ENCODE data around the gene NEK11.
"Not testable (repeated sequence)": the region's sequence is repeated elsewhere in the genome, so short reads cannot be mapped to it uniquely, and the experiment has no call there.

NEK11 gene

GRCh38 chr3:131304890-131305289, 278.2 kb downstream of the NEK11 start:
- DNase-seq (ENCODE audit: low read depth) = no peak

DNA sequence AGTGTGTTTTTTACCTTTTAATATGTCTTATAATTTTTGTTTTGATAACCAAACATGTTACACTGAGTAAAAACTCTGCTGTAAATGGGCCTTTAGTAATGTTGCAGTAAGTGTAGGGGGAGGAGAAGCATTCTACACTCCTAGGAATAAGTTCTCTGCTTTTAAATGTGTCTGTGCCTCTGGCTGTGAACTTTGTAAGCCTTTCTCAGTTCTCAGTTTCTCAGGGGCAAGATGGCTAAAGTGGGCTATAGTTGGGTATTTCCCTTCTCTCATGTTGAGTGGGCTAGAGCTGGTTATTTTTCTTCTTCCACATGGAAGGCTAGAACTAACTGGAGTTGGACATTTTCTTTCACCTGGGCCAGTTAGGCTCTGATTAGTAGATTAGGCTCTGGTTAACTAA, 279.6 kb downstream of the NEK11 start:
- DNase-seq (ENCODE audit: low read depth) = no peak

GRCh38 chr3:131314318-131314717, 287.6 kb downstream of the NEK11 start:
- DNase-seq (ENCODE audit: low read depth) = no peak

GRCh38 chr3:131315162-131315561, 288.5 kb downstream of the NEK11 start:
- no peak for DNase-seq (ENCODE audit: low read depth)

- DNase-seq (ENCODE audit: low read depth) = no peak
Measured at GRCh38 chr3:131317667-131318066, 291.0 kb downstream of the NEK11 start.

DNA sequence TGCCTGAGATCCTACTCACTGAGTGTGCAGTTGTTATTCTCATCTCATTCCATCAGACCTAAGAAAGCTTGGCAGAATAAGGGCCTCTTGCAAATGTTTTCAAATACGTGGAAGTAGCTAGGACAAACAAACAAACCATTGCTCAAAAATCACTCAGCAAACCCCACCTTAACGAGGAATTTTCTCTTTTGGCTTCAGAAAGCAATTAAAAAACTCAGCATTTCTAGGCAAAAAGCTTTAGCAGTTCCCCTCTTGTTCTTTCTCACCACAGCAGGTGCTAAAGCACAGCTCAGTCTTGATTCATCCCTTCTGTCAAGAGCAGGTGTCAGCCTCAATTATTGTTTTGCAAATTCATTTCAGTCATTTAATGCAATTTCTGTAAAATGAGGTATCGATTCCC, 296.3 kb downstream of the NEK11 start:
- no peak for DNase-seq (ENCODE audit: low read depth)

GRCh38 chr3:131323792-131324191, 297.1 kb downstream of the NEK11 start:
- no peak for DNase-seq (ENCODE audit: low read depth)

- DNase-seq (ENCODE audit: low read depth) = no peak
Measured at GRCh38 chr3:131324923-131325322, 298.2 kb downstream of the NEK11 start.

- no peak for DNase-seq (ENCODE audit: low read depth)
Measured at GRCh38 chr3:131326307-131326706, 299.6 kb downstream of the NEK11 start.

GRCh38 chr3:131328721-131329120, 302.0 kb downstream of the NEK11 start:
- no peak for DNase-seq (ENCODE audit: low read depth)

- no peak for DNase-seq (ENCODE audit: low read depth)
Measured at GRCh38 chr3:131329774-131330173, 303.1 kb downstream of the NEK11 start.

DNA sequence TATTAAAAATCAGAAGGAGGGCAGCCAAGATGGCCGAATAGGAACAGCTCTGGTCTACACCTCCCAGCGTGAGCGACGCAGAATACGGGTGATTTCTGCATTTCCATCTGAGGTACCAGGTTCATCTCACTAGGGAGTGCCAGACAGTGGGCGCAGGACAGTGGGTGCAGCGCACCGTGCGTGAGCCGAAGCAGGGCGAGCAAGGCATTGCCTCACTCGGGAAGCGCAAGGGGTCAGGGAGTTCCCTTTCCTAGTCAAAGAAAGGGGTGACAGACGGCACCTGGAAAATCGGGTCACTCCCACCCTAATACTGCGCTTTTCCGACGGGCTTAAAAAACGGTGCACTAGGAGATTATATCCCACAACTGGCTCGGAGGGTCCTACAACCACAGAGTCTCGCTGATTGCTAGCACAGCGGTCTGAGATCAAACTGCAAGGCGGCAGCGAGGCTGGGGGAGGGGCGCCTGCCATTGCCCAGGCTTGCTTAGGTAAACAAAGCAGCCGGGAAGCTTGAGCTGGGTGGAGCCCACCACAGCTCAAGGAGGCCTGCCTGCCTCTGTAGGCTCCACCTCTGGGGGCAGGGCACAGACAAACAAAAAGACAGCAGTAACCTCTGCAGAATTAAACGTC, 304.9 kb downstream of the NEK11 start:
- DNase-seq (ENCODE audit: low read depth) = not testable (repeated sequence)

DNA sequence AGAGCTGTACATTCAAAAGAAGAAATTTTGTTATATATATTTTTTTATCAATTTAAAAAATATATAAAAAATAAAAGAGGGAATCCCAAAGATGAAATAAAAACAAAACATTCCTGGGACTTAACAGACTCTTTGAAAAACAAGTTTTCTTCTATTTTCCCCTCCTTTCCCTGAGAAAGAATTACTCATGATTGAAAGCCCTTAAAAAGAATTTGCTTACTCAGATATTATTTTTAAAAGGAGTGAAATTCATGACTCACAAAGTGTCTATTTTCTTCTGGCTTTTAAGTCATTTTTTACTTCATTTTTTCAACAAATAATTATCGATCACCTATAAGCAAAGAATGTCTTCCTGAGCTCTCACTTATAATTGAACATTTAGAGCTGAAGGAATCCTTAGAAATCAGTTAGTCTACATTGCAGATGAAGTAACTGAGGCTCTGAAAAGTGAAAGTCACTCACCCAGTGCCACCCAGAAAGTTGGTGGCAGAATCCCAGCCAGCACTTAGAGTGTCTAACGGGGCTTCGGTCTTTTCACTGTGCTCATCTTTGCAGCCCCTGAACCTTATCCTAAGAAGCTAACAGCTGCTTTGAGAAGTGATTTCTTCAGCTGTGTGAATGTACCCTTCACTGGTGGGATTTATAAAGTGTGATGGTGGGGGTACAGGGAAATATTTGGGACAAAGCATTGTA, 312.4 kb downstream of the NEK11 start:
- no peak for DNase-seq (ENCODE audit: low read depth)

DNA sequence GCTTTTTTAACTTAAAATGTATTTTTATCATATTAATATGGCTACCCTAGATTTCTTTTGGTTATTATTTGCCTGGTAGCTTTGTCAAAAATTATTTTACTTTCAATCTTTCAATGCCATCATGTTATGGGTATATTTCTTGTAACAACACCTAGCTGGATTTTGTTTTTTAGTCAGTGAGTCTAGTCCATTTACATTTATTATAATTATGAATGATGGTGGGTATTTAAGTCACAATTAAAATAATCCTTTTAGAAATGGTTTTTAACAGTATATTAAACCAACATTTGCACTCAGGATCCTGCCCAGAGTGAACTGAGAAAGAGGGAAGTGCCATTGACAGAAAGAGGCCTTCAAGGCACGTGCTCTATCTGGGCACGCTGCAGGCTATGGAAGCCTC, 315.1 kb downstream of the NEK11 start:
- DNase-seq (ENCODE audit: low read depth) = no peak

DNA sequence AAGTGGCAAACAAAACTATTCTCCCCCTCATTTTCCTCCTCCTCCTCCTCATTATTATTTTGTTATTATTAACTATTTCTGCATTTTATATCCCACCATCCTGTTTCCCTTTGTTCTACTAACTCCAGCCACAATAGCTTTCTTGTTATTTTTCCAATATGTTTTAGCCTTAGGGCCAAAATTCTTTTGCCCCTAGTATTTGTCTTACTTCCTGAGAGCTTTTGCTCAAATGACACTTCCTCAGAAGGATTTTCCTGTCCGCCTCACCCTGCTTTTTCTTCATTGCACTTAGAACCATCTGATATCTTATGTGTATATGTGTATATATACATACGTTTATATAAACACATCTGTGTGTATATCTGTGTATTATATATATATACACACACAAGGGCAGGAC, 322.2 kb downstream of the NEK11 start:
- no peak for DNase-seq (ENCODE audit: low read depth)

- DNase-seq (ENCODE audit: low read depth) = no peak
Measured at GRCh38 chr3:131349454-131349853, 322.8 kb downstream of the NEK11 start.

DNA sequence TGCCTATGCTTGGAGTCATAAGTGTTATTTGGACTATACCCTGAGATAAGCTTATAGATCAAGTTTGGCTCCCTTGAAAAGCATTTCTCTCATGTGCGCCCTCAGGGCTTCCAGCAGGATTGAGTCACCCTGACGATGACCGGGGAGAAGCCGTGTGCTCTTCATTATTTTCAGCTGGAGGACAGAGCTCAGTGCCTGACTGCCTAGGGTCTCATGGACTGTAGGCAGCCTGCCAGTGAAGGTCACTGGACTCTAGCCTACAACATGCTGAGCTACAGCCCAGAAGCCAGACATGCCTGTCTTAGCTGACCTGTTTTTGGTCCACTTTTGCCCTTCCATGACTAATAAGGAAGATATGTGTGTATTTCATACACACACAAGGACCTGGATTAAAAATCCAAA, 323.3 kb downstream of the NEK11 start:
- DNase-seq (ENCODE audit: low read depth) = no peak

DNA sequence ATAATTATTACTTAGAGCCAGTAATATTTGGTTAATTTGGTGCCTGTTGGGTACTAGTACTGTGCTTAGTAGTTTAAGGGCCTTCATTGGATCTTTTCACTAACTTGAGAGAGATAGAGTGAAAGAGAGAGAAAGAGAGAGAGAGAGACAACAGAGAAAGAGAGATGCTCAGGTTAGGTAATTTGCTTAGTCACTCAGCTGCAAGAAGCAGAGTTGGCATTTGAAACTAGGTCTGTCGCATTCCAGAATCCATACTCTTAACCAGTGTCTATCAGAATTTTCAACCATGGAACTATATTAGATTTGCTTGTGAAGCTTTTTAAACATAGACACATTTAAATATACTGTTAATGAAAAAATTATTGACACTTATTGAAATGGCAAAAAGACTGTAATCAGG, 323.8 kb downstream of the NEK11 start:
- no peak for DNase-seq (ENCODE audit: low read depth)

DNA sequence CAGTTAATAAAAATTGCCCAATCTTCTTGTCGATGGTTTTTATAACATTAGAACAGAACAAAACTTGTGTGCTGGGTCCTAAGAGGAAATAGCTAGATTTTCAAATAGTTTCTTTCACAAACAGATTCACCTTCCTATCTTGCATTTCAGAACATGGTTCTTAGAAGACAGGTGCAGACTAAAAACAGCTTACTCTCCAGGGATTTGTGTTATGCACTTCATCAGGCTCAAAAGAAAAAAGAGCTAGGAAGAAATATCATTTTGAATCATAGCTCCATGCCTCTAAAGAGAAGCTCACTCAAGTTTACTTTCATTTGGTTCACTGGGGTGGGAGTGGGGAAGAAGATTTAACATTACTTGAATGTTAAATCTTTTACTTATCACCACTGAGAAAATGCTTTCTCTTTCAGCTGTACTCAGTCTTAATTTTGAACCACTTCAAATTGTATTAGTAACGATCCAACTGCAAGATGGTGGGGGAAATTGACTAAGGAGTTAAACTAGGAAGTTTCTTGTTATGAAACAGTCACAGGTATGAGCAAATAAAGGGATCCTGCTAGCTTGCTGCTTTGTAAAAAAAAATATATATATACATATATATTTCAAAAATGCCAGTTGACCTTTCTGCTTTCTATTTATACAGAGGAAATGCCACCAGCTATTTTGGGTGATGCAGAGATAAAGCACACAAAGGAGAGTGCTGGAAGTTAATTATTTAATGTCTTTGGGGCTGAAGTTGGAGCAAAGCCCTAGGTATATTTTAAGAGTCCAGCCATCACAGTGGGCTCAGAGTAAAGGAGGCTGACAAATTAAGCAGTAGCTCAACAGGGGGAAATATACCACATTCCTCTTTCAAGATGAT, 326.6 kb downstream of the NEK11 start:
- DNase-seq (ENCODE audit: low read depth) = no peak

- no peak for DNase-seq (ENCODE audit: low read depth)
Measured at GRCh38 chr3:131353986-131354385, 327.3 kb downstream of the NEK11 start.

DNA sequence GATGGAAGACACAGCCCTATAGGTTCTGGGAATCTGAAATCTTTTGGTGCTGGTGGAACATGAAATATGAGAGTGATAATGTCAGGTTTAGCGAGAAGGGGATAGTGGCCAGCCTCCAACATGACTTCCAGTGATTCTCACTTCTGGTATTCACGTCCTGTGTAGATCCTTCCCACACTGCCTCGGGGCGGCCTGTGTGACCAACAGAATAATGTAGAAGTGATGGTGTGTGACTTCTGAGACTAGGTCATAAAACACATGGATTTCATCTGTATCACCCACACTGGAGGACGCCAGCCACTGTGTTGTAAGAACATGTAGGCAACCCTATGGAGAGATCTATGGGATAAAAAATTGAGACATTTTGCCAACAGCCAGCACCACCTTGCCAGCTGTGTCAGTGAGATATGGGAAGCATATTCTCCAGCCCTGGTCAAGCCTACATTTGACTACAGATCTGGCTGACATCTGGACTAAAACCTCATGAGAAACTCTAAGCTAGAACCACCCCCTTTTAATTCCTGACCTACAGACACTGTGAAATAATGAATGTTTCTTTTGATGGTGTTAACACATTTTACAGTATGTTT, 329.4 kb downstream of the NEK11 start:
- DNase-seq (ENCODE audit: low read depth) = no peak

DNA sequence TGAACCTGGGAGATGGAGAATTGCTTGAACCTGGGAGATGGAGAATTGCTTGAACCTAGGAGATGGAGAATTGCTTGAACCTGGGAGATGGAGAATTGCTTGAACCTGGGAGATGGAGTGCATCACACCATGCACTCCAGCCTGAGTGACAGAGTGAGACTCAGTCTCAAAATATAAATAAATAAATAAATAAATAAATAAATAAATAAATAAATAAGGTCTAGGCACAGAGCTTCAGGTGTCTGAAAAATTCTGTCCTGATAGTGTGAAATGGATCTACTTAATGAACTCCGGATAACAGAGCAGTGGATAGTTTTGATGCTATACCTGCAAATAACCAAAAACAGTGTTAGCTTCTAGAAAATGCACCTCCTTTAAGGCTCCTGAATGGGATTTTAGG, 330.6 kb downstream of the NEK11 start:
- no peak for DNase-seq (ENCODE audit: low read depth)
